ENCODE measurements around the gene DOP1A.

GRCh38 chr6:83199173-83199862 lies 131.8 kb downstream of the DOP1A start:
- no peak for TF ChIP-seq CTCF (IDR thresholded peaks at IDR 0.05)
- TF ChIP-seq JUND (IDR thresholded peaks at IDR 0.05), result no peak
- TF ChIP-seq EZH2phosphoT487 (IDR thresholded peaks at IDR 0.05; ENCODE audit: borderline replicate concordance, low read depth), result no peak
- TF ChIP-seq TAF1 (IDR thresholded peaks at IDR 0.05; ENCODE audit: borderline replicate concordance, low read depth, low read length), result no peak
- TF ChIP-seq ELF1 (IDR thresholded peaks at IDR 0.05), result no peak
- no peak for TF ChIP-seq SIN3A (IDR thresholded peaks at IDR 0.05; ENCODE audit: borderline replicate concordance, low read depth, low read length)
- no peak for TF ChIP-seq RAD21 (IDR thresholded peaks at IDR 0.05; ENCODE audit: low read length)

All from SK-N-SH (cell line).